Neural cell (in vitro differentiated cells): ENCODE measurements around the gene PKNOX2. TPM values are rescaled to one million over a fixed set of nuclear protein-coding genes. Genes with fewer than 3 reads are reported as not detected.

Experiments used
- H2AFZ ChIP-seq: fragments of 200-600, 300-800 bp; sonication (generic), shearing (Covaris generic); 2 replicates; pipeline ENCODE4 v1.6.0; 2014; ENCODE audit warnings: low read depth, mild to moderate bottlenecking, antibody characterized with exemption, low read length, moderate library complexity
- H3F3A ChIP-seq: fragments of 200-600 bp; shearing (Covaris generic); 2 replicates; pipeline ENCODE4 v1.6.1; 2016; ENCODE audit warnings: mild to moderate bottlenecking, moderate library complexity, mixed read lengths, antibody characterized with exemption, low read length; ENCODE audit not compliant: insufficient read depth, poor library complexity, severe bottlenecking
- H3K27ac ChIP-seq: fragments of 200-600, 300-800 bp; sonication (generic), shearing (Covaris generic); 2 replicates; pipeline ENCODE4 v1.5.1; 2014; ENCODE audit warnings: mild to moderate bottlenecking, low read length, moderate library complexity
- H3K27me3 ChIP-seq: fragments of 300-800, 200-600 bp; sonication (generic), shearing (Covaris generic); 2 replicates; pipeline ENCODE4 v1.6.0; 2014; ENCODE audit warnings: mild to moderate bottlenecking, low read depth, low read length, moderate library complexity; ENCODE audit not compliant: insufficient read depth
- H3K36me3 ChIP-seq: fragments of 300-800, 200-600 bp; sonication (generic), shearing (Covaris generic); 2 replicates; pipeline ENCODE4 v1.5.1; 2014; ENCODE audit warnings: mild to moderate bottlenecking, antibody characterized with exemption, low read length, moderate library complexity; ENCODE audit not compliant: insufficient read depth
- H3K4me2 ChIP-seq: fragments of 300-800, 200-600 bp; sonication (generic), shearing (Covaris generic); 2 replicates; pipeline ENCODE4 v1.6.0; 2014; ENCODE audit warnings: mild to moderate bottlenecking, low read length
- H3K4me3 ChIP-seq: fragments of 300-800, 200-600 bp; sonication (generic), shearing (Covaris generic); 2 replicates; pipeline ENCODE4 v1.5.1; 2014; ENCODE audit warnings: mild to moderate bottlenecking, low read length, moderate library complexity
- H3K79me2 ChIP-seq: fragments of 200-600 bp; shearing (Covaris generic); replicated peaks from 2 replicates; pipeline ENCODE4 v1.6.0; 2014; ENCODE audit warnings: mild to moderate bottlenecking, low read length, moderate library complexity; ENCODE audit not compliant: insufficient read depth
- H3K9ac ChIP-seq: fragments of 300-800, 200-600 bp; sonication (generic), shearing (Covaris generic); 2 replicates; pipeline ENCODE4 v1.6.1; 2016; ENCODE audit warnings: mild to moderate bottlenecking, low read length, mixed read lengths
- H3K9me2 ChIP-seq: fragments of 200-600 bp; shearing (Covaris generic); 2 replicates; pipeline ENCODE4 v1.6.1; 2016; ENCODE audit warnings: mild to moderate bottlenecking, low read length, mixed read lengths; ENCODE audit not compliant: insufficient read depth
- H3K9me3 ChIP-seq: fragments of 200-600, 300-800 bp; sonication (generic), shearing (Covaris generic); 2 replicates; pipeline ENCODE4 v1.6.1; 2016; ENCODE audit warnings: mild to moderate bottlenecking, mixed run types, low read length, moderate library complexity, mixed read lengths
- H4K20me1 ChIP-seq: fragments of 200-600 bp; shearing (Covaris generic); 2 replicates; pipeline ENCODE4 v1.6.1; 2016; ENCODE audit warnings: mild to moderate bottlenecking, mixed run types; ENCODE audit not compliant: insufficient read depth
- EP300 ChIP-seq: fragments of 450-650 bp; conservative IDR thresholded peaks from 2 replicates; pipeline ENCODE4 v1.6.1; 2014; ENCODE audit warnings: antibody characterized with exemption, mild to moderate bottlenecking, moderate library complexity; ENCODE audit not compliant: poor library complexity, severe bottlenecking
- EZH2 ChIP-seq: fragments of 200-600, 300-800 bp; shearing (Covaris generic), sonication (generic); IDR thresholded peaks from 2 replicates; pipeline ENCODE4 v1.6.1; 2014; ENCODE audit warnings: antibody characterized with exemption, low read length, borderline replicate concordance, mild to moderate bottlenecking; ENCODE audit not compliant: insufficient read depth, poor library complexity, severe bottlenecking
- MXI1 ChIP-seq: fragments of 450-650 bp; conservative IDR thresholded peaks from 2 replicates; pipeline ENCODE4 v1.6.1; 2014; ENCODE audit warnings: antibody characterized with exemption, mild to moderate bottlenecking; ENCODE audit not compliant: poor library complexity, severe bottlenecking
- POLR2AphosphoS5 ChIP-seq: IDR thresholded peaks from 2 replicates; pipeline ENCODE4 v1.6.1; 2012
- RAD21 ChIP-seq: fragments of 450-650 bp; conservative IDR thresholded peaks from 2 replicates; pipeline ENCODE4 v1.6.1; 2014; ENCODE audit warnings: antibody characterized with exemption, mild to moderate bottlenecking, moderate library complexity
- REST ChIP-seq: IDR thresholded peaks from 2 replicates; pipeline ENCODE4 v1.6.1; 2012; ENCODE audit warnings: borderline replicate concordance
- SMC3 ChIP-seq: fragments of 450-650 bp; conservative IDR thresholded peaks from 2 replicates; pipeline ENCODE4 v1.6.1; 2014; ENCODE audit warnings: antibody characterized with exemption, mild to moderate bottlenecking, moderate library complexity; ENCODE audit not compliant: poor library complexity
- TAF1 ChIP-seq: IDR thresholded peaks from 2 replicates; pipeline ENCODE4 v1.6.1; 2012; ENCODE audit warnings: low read depth
- polyA plus RNA-seq: library from polyadenylated mRNA; depleted of rRNA; stranded (reverse); fragments of >200 nt; gene quantifications from 2 replicates; pipeline ENCODE4 v1.2.3, GENCODE V29; 2014
- TF ChIP-seq, protein P1 (sequence below): fragments of 450-650 bp; IDR thresholded peaks from 2 replicates; pipeline ENCODE4 v1.5.1; 2014; ENCODE audit warnings: antibody characterized with exemption, mild to moderate bottlenecking, moderate library complexity; ENCODE audit not compliant: poor library complexity, severe bottlenecking

Gene PKNOX2
- polyA plus RNA-seq, 1 donor from 2014 or later, result 0.99 TPM

DNA sequence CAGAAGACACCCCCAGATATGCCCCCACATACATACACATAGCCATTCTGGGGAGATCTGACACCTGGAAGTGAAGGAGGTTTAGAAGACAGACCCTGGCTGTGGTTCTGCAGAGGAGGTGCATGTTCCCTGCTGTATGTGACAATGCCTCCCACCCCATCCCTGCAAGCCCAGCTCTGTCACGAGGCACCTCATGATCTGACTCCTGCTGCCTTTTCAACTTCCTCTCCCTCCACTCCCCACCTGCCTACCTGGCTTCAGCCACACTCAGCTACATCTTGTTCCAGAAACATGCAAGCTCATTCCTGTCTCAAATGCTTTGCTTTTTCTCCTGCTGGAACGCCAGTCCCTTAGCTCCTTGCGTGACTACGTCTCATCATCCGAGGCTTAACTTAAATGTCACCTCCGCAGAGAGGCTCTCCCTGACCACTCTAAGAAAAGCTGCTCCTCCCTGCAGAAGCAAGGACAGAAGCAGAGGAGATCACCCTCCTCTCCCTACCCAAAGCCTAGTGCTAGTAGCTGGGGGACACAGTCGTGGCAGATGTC, 217.0 kb downstream of the PKNOX2 start:
- Histone ChIP-seq H3K36me3 (no peaks in the 10 kb centered on the region), H2AFZ (no peak overlapping the region), H3F3A (peaks cover 4% of the 10 kb centered on the region), H3K9ac (peak overlapping the region; percentile 10), H3K9me3 (no peaks in the 10 kb centered on the region), H3K79me2 (no peaks in the 10 kb centered on the region), H4K20me1 (no peaks in the 10 kb centered on the region), H3K27ac (peak overlapping the region; percentile 33), H3K4me2 (no peak overlapping the region), H3K9me2 (no peaks in the 10 kb centered on the region), H3K27me3 (no peaks in the 10 kb centered on the region), H3K4me3 (no peak overlapping the region)
- TF ChIP-seq RAD21, result no peak
- no peak for TF ChIP-seq EZH2
- TF ChIP-seq MXI1, result no peak
- TF ChIP-seq SMC3, result no peak
- TF ChIP-seq TAF1, result no peak
- TF ChIP-seq, protein P1, sequence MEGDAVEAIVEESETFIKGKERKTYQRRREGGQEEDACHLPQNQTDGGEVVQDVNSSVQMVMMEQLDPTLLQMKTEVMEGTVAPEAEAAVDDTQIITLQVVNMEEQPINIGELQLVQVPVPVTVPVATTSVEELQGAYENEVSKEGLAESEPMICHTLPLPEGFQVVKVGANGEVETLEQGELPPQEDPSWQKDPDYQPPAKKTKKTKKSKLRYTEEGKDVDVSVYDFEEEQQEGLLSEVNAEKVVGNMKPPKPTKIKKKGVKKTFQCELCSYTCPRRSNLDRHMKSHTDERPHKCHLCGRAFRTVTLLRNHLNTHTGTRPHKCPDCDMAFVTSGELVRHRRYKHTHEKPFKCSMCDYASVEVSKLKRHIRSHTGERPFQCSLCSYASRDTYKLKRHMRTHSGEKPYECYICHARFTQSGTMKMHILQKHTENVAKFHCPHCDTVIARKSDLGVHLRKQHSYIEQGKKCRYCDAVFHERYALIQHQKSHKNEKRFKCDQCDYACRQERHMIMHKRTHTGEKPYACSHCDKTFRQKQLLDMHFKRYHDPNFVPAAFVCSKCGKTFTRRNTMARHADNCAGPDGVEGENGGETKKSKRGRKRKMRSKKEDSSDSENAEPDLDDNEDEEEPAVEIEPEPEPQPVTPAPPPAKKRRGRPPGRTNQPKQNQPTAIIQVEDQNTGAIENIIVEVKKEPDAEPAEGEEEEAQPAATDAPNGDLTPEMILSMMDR, result no peak
- TF ChIP-seq REST, result no peak
- TF ChIP-seq EP300, result no peak

GRCh38 chr11:125382314-125382791, 217.8 kb downstream of the PKNOX2 start:
- Histone ChIP-seq H3F3A (peaks cover 4% of the 10 kb centered on the region), H3K27me3 (no peaks in the 10 kb centered on the region), H3K4me2 (no peak overlapping the region), H2AFZ (no peak overlapping the region), H3K9me3 (no peaks in the 10 kb centered on the region), H3K4me3 (no peak overlapping the region), H3K79me2 (no peaks in the 10 kb centered on the region), H3K9ac (peak overlapping the region; percentile 10), H4K20me1 (no peaks in the 10 kb centered on the region), H3K36me3 (no peaks in the 10 kb centered on the region), H3K9me2 (no peaks in the 10 kb centered on the region), H3K27ac (peak overlapping the region; percentile 33)
- TF ChIP-seq REST, result no peak
- TF ChIP-seq, protein P1, result no peak
- TF ChIP-seq SMC3, result no peak
- TF ChIP-seq RAD21, result no peak
- TF ChIP-seq MXI1, result no peak
- TF ChIP-seq EZH2, result no peak
- no peak for TF ChIP-seq POLR2AphosphoS5
- no peak for TF ChIP-seq TAF1
- TF ChIP-seq EP300, result no peak
